Measurements from ENCODE around the gene BDNF.

The BDNF gene

DNA sequence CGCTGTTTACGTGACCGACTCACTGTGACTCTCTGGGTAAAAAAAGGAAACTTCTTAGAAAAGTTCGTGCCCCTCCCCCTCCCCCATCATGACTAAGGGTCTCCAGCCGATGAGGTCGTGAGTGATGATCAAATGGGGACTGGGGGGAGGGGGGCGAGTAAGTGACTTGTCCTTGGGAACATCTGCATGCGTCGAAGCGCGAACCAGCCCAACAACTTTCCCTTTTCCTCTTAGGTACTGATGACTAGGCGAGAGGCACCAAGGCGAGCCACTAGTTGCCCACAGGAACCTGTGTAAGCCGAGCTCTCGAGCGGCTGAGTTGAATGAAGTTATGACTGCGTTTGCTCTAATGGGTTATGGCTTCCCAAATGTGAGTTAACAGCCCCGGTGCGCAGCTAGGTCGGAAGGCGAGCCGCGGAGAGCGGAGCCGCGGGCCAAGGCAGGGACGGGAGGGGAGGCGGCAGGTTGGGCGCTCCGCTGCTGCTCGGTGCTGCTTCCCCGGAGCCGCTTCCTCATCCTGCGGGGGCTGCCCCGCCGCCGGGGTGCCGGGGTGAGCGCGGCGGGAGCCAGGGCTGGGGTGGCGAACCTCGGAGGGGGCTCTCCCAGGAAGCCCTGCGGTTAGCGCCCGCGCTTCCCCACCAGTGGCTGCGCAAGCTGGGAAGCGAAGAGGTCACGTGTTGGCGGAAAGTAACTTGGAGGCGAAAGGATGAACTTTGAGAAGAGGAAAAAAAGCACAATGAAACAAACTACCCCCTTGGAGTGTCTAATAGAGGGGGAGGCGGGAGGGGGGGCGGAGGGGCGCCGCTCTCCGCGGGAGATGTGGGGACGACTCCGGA is 22.1 kb upstream of the BDNF start:
- peak overlapping the region; percentile 26 for H3K4me3 ChIP-seq (ENCODE audit: low read depth, low read length)

DNA sequence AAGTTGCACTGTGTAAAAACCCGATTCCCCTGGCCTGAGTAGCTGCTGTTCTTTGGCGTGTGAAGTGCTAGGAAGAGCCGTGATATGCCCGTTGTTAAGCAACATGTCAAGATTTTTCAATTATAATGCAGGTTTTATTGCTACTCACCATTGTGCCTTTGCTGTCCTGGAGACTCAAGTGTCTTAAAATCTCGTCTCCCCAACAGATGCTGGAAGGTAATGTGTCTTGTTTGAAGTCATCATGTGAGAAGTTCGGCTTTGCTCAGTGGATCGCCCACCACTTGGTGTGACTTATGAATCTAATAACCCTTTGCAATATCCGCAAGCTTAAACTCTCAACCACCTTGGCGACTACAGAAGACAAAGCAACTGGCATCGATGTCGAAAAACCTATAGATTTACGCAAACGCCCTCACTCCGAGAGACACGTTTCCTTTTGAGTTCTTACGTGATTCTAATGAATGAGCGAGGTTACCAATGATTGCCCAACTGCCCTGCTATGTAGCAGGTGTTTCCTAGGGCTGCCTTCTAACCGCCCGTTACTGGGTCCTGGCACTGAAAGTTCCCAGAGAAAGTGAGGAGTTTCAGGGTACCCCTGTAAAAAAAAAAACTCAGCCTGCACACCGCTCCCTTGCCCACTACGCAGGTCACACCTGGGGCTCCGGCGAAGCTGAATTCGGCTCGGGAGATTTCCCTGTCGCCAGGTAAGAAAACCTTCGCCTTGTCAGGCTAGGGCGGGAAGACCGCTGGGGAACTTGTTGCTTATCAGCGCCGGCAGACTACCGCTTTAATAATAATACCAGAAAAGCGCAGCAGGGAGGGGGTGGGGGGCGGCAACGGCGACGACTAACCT is 21.2 kb upstream of the BDNF start:
- DNase-seq (ENCODE audit: low read depth) = no peak
- TF ChIP-seq CTCF (IDR thresholded peaks at IDR 0.05; ENCODE audit: insufficient read depth, low read depth, low read length, missing control alignments) = no peak
- no peak overlapping the region for H3K4me3 ChIP-seq (ENCODE audit: low read depth, low read length)

More for the DNA sequence above, 22.1 kb upstream of the BDNF start:
- DNase-seq (ENCODE audit: low read depth) = peak; percentile 22
- TF ChIP-seq CTCF (IDR thresholded peaks at IDR 0.05; ENCODE audit: insufficient read depth, low read depth, low read length, missing control alignments) = no peak

- TF ChIP-seq CTCF (IDR thresholded peaks at IDR 0.05; ENCODE audit: insufficient read depth, low read depth, low read length, missing control alignments) = no peak
- peak; percentile 18 for DNase-seq (ENCODE audit: low read depth)
- H3K4me3 ChIP-seq (ENCODE audit: low read depth, low read length) = no peak overlapping the region
Measured at GRCh38 chr11:27720277-27720830, 20.1 kb upstream of the BDNF start.

DNA sequence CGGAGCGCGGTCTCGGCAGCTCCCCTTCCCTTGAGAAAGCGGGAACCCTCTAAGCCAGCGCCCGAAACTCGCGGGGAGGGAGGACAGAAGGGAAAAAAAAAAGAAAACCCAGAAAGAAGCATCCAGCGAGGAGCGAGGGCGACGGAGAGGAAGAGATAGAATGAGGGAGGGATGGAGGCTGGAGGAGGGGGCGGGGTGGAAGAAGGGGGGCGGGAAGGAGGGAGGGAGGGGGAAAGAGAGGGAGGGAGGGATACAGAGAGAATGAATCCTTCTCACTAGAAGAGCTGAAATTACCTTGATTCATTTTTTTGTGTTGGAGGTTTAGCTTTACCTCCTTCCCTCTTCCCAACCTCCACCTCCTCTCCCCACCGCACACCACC is 19.3 kb upstream of the BDNF start:
- DNase-seq (ENCODE audit: low read depth) = no peak
- H3K4me3 ChIP-seq (ENCODE audit: low read depth, low read length) = no peak overlapping the region
- TF ChIP-seq CTCF (IDR thresholded peaks at IDR 0.05; ENCODE audit: insufficient read depth, low read depth, low read length, missing control alignments) = no peak

GRCh38 chr11:27718863-27719545 is 18.7 kb upstream of the BDNF start:
- no peak overlapping the region for H3K4me3 ChIP-seq (ENCODE audit: low read depth, low read length)
- no peak for TF ChIP-seq CTCF (IDR thresholded peaks at IDR 0.05; ENCODE audit: insufficient read depth, low read depth, low read length, missing control alignments)
- no peak for DNase-seq (ENCODE audit: low read depth)

DNA sequence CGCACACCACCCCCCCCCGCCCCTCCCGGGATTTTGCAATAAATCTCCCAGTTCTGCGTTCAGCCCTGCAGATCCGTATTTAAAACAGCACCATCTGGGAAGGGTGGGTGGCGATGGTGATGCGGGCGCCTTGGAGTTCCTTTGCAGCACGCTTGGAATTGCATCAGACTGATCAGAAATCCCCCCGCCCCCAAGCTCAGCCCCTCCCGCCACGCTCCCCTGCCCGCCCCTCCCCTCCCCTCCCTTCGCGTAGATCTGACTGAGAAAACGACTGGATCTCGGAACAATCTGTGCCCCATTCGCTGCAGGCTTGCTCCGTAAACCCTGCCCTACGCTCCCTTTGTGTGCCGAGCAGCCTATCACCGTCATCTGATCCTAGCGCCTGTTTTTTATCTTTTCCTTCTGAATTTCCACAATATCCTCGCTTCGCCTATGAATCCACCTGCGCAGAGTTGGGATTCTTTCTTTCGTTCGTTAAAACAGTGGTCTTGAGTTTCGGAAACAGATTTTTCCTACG is 18.1 kb upstream of the BDNF start:
- no peak for DNase-seq (ENCODE audit: low read depth)
- H3K4me3 ChIP-seq (ENCODE audit: low read depth, low read length) = no peak overlapping the region

More for the DNA sequence above, 18.1 kb upstream of the BDNF start:
- TF ChIP-seq CTCF (IDR thresholded peaks at IDR 0.05; ENCODE audit: insufficient read depth, low read depth, low read length, missing control alignments) = no peak

Measured in GM12865 (cell line).